NCI-H510A treated with DMSO at 0.1 percent for 48 hours (cell line): ENCODE data around the gene CERS4.
"Not testable (repeated sequence)": the region's sequence is repeated elsewhere in the genome, so short reads cannot be mapped to it uniquely, and the experiment has no call there.

Experiments used
- DNase-seq: peaks from one replicate; lab custom pipeline; 2025; lab: John Stamatoyannopoulos, UW

Gene CERS4

DNA sequence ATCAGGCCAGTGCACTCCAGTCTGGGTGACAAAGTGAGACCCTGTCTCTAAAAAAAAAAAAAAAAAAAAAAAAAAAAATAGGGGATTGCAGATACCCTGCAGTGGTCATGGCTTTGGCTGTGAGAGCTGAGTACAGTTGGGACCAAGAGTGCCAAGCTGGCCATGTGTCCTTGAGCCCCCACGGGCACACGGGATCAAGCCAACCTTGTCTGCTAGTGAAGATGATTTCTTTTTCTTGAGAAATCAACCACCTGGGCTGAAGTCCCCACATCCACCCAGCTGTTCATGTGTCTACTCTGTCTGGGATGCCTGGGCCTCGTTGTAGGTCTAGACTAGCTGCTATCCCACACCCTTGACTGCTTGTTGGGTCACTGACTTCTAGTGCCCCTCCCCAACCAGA lies 34.0 kb downstream of the CERS4 start:
- no peak for DNase-seq

DNA sequence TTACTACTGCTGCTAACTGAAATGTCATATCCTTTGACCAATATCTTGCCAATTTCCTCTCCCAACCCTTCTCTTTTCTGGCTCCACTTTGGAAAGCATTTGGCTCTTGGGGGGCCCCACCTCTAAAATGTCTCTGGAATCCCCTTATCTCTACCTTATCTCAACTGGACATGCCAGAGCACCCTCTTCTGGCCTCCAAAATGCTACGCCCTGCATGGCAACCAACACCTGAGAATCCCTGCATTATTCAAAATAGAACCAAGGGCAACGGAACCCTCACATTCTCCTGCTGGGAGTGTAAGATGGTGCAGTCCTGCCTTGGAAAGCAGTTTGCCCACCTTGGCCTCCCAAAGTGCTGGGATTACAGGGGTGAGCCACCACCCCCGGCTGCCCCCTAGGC lies 35.3 kb downstream of the CERS4 start:
- DNase-seq, result no peak

DNA sequence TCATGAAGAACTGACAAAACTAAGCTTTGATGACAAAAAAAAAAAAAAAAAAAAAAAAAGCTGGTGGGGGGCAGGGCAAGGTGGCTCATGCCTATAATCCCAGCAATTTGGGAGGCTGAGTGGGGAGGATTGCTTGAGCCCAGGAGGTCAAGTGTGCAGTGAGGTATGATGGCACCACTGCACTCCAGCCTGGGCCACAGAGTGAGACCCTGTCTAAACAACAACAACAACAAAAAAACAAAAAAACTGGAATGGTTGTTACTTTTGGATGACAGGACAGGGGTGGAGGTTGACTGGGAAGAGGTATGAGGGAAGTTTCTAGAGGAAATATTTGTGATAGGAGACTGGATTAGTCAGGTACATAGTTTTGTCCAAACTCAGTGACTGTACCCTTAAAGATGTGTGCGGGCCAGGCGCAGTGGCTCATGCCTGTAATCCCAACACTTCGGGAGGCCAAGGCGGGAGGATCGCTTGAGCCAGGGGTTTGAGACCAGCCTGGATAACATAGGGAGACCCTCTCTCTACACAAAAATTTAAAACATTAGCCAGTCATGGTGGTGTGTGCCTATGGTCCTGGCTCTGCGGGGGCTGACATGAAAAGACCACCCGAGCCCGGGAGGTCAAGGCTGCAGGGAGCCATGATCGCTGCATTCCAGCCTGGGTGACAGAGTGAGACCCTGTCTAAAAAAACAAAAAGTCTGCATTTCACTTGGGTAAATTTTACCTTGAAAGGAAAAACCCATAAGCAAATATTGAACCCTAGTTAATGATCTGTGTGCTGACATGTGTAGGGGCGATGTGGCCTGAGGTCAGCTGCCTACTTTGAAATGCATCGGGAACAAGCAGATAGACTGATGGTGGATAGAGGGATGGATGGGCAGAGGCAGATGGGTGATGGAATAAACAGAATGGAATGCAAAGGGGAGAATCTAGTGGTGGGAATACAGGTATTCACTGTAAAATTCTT lies 37.0 kb downstream of the CERS4 start:
- no peak for DNase-seq

DNA sequence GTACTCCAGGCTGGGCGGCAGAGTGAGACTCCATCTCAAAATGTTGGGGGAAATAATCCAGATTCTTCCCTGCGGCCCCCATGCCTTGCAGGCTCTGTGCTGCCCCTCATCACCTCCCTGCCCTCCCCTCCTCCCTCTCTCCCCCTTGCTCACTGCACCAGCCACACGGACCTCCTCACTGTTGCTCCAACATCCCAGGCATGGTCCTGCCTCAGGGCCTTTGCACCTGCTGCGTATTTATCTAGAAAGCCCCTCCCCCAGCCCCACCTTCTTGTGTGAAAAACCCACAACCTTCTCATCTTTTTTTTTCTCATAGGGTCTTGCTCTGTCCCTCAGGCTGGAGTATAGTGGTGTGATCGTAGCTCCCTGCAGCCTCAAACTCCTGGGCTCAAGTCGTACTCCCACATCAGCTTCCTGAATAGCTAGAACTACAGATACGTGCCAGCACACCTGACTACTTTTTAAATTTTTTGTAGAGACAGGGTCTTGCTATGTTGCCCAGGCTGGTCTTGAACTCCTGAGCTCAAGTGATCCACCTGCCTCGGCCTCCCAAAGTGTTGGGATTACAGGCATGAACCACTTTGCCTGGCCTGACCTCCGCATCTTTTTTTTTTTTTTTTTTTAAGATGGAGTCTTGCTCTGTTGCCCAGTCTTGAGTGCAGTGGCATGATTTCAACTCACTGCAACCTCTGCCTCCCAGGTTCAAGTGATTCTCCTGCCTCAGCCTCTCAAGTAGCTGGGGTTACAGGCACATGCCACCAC lies 38.1 kb downstream of the CERS4 start:
- not testable (repeated sequence) for DNase-seq

DNA sequence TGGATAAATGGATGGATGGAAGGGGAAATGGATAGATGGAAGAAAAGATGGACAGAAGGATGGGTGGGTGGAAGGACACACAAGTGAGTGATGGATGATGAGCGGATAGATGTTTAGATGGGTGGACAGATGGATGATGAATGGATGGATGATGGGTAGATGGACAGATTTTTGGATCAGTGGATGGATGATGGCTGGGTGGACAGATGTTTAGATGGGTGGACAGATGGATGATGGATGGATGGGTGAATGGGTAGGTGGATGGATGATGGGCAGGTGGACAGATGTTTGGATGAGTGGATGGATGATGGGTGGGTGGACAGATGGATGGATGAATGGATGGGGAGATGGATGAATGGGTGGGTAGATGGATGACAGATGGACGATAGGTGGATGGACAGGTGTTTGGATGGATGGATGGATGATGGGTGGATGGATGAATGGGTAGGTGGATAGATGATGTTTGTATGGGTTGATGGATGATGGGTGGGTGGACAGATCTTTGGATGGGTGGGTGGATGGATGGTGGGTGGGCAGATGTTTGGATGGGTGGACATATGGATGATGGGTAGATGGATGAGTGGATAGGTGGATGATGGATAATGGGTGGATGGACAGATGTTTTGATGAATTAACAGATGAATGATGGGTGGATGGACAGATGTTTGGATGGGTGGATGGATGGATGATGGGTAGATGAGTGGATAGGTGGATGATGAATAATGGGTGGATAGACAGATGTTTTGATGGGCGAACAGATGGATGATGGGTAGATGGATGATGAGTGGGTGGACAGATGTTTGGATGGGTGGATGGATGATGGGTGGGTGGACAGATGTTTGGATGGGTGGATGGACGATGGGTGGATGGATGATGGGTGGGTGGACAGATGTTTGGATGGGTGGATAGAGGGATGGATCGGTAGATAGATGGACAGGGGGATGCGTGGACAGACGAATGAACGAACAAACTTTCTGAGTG lies 39.5 kb downstream of the CERS4 start:
- no peak for DNase-seq

DNA sequence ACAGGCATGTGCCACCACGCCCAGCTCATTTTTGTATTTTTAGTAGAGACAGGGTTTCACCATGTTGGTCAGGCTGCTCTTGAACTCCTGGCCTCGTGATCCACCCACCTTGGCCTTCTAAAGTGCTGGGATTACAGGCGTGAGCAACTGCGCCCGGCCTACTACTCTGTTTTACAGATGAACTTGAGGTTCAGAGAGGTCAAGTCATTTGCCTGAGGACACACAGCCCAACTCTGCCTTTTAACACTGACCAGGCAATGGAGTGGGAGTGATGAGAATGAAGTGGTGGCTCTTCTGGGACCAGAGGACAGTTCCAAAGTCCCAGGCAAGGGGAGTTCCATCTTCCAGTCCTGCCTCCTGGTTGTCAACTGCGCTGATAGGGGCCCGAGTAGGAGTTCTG lies 41.4 kb downstream of the CERS4 start:
- no peak for DNase-seq

DNA sequence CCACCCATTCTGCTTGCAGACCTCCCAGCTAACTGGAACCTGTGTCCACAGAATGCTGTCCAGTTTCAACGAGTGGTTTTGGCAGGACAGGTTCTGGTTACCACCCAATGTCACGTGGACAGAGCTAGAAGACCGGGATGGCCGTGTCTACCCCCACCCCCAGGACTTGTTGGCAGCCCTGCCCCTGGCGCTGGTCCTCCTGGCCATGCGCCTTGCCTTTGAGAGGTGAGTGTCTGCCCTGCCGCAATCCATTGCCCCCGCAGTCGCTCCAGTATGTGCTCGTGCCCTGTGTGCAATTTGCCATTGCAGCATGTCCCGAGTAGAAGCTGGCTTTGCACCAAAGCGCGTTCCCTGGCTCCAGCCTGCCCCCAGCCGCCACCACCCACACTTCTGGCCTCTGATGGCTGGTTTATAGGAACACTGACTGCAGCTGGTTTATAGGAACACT lies 41.9 kb downstream of the CERS4 start:
- DNase-seq, result no peak

DNA sequence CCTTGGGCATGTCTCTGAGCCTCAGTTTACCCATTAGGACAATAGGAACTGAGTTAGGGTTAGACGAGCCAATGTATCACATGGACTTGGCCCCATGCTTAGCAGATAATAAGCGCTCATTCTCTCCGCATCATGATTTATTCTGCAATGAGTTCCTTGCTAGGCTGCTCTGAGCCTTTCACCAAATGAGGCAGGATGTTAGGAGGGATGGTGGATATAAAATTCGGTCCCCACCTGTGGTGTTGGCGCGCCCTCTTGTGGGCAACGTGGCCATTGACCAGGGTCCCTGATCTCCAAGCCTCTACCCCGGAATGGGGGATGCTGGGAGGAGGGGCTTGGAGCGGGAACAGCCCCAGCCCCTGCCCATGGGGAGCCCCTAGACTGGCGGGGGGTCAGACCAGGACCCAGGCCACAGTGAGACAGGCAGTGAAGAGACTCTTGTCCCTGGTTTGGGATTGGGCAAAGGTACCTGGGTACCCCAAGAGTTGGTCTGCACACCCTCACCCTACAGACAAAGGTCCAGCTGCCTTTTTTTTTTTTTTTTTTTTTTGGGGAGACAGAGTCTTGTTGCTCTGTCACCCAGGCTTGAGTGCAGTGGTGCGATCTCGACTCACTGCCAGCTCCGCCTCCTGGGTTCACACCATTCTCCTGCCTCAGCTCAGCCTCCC lies 43.9 kb downstream of the CERS4 start:
- peak; percentile 78 for DNase-seq

DNA sequence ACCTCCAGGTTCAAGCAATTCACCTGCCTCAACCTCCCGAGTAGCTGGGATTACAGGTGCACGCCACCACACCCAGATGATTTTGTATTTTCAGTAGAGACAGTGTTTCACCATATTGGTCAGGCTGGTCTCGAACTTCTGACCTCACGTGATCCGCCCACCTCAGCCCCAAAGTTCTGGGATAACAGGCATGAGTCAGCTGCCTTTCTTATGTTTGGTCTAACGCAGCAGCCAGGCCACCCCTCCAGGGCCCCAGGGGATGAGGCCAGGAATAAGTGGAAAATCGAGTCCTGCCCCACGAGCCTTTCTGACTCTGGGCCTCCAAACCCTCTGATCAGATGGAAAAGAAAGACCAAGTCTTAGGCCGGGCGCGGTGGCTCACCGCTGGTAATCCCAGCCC lies 44.5 kb downstream of the CERS4 start:
- DNase-seq, result no peak

DNA sequence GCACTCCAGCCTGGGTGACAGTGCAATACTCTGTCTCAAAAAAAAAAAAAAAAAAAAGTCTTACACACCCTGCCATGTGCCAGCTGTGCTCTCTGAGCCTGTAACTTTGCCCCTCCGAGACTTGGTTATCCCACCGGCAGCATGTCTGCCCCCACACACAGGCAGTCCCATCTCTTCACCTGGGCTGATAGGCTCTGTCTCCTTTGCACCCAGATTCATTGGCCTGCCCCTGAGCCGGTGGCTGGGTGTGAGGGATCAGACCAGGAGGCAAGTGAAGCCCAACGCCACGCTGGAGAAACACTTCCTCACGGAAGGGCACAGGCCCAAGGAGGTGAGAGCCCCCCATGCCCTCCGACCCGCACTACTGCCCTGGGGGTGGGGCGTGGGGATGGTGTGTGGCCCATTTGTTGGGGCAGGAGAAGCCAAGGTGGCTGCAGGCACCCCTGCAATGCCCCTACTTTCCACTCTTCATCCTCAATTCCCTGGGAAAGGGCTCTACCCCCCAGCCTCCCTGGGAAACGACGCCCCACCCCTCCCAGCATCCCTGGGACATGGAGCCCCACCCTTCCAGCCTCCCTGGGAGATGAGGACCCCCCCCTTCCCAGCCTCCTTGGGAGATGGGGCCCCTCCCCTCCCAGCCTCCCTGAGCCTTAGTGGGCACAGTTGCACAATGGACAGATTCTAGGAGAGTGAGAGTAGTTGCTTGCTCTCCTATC lies 45.3 kb downstream of the CERS4 start:
- DNase-seq, result no peak

DNA sequence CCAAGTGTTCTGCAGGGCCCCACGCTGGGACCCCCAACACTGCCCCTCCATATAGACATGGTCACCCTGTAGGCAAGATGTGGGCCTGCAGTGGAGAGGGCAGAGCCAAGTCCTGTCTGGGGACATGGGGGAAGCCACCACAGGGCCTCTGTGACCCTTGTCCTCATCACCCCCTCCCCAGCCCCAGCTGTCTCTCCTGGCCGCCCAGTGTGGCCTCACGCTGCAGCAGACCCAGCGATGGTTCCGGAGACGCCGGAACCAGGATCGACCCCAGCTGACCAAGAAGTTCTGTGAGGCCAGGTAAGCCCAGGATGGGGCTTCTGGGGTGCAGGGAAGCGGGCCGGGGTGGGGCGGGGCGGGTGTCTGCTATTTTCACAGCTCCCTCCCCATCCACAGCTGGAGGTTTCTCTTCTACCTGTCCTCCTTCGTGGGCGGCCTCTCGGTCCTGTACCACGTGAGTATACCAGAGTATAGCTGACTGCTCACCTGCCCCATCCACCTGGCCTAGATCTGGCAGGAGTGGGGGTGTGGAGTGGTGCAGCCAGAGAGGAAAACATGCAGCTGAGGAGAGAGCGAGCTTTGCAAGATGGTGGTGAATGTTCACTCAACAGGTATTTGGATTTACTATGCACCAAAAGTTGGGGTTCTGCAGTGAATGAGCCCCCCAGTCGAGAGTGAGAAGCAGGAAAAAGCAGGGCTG lies 46.4 kb downstream of the CERS4 start:
- DNase-seq, result no peak

DNA sequence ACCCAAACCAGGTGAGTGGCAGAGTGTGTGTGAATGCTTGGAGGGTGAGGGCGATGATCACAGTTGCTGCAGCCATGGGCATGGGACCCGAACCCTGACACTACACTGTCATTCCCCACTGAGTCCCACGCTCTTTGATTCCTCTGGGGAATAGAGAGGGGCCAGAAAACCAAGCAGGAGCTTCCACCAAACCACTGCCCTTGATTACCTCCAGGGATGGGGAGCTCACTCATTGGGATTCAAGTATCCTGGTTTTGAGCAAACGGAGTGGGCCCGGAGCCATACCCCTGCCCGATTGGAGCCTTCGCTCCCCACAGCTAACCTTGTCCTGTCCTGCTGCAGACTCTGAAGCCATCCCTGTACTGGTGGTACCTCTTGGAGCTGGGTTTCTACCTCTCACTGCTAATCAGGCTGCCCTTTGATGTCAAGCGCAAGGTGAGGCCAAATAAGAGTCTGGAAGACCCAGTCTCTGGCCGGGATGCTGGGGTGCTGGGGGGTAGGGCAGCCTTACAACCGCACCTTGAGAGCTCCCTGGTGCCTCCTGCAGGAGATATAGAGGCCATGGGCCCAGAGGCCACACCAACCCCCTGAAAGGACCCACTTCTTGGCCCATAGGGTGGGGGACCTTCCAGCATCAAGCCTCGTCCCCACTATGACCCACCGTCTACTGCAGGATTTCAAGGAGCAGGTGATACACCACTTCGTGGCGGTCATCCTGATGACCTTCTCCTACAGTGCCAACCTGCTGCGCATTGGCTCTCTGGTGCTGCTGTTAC lies 47.3 kb downstream of the CERS4 start:
- DNase-seq, result no peak

DNA sequence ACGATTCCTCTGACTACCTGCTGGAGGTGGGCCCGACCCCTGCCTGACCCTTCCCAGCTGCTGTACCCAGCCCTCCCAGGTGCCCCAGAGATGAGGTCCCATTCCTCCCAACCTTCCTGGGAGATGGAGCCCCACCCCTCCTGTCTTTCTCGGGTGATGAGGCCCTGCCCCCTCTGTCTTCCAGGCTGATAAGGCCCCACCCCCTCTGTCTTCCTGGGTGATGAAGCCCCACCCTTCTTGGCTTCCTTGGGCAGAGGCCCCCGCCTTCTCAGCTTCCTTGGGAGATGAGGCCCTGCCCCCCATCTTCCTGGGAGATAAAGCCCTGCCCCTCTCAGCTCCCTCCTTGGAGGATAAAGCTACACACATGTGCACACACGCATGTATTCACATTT lies 47.9 kb downstream of the CERS4 start:
- no peak for DNase-seq

DNA sequence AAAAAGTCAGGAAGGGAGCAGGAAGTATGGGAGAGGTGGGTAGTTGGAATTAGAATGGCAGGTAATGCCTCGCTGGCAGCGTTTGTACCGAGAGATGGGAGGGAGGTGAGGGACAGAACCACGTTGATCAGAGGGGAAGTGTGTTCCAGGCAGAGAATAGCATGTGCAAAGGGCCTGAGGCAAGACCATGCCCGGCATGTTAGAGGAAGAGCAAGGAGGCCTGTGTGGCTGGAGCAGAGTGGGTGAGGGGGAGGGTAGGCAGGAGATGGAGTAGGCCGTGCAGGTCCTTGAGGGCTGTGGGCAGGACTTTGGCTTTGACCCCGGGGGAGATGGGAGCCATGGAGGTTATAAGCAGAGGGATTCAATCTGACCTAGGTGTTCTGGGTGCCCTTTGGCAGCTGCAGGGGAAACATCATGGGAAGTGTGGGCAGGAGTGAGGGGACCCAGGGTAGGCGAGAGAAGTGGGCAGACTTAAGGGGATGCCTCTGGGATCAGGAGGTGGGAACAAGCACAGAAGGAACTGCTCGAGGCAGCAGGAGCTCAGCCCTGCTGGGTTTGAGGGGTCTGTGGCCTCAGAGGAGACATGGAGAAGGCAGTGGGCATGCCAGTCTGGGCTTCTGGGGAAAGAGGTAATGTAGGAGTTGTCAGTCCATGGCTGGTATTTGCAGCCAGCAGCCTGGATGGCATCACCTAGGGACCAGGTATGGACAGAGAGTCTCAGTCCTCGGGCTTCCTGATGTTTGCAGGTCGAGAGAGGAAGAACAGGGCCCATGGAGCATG lies 50.2 kb downstream of the CERS4 start:
- DNase-seq, result no peak

DNA sequence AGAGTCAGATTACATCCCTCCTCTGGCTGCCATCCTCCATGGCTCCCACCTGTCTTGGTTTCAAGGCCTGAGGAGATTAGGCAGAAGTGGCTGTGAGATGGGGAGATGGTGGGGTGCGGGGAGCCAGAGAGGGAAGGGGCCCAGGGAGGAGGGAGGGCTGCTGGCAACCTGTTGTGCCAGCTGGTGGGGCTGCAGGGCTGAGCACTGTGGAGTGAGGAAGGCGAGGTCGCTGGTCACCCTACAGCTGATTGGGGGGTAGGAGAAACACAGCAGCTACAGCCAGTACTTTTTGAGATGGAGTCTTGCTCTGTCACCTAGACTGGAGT lies 50.7 kb downstream of the CERS4 start:
- DNase-seq, result no peak

DNA sequence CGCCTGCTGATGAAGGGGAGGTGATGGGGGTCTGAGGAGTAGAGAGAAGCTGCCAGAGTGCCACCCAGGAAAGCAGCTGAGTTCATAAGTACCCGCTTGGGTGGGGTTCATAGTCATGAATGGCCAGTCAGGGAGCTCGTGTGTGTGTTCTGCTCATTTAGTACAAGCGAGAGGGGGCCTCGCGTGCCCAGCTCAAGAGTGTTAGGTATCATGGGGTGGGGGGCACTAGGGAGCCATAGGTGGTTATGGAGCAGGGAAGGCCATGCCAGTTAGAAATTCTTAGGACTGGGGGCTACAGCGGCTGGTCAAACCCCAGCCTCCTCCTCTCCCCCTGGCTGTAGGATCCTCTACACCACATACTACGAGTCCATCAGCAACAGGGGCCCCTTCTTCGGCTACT lies 52.2 kb downstream of the CERS4 start:
- DNase-seq, result no peak

DNA sequence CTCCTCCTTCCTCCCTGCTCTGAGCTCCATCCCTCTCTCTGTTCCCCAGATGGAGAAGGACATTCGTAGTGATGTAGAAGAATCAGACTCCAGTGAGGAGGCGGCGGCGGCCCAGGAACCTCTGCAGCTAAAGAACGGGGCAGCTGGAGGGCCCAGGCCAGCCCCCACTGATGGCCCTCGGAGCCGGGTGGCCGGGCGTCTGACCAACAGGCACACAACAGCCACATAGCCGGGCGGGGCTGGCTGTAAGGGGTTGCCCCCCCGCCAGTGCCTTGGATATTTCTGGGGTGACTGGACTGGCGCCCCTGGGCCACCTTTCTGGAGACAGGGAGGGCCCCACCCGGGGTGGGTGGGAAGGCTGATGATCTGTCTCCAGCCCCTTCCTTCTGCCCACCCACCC lies 52.7 kb downstream of the CERS4 start:
- DNase-seq, result no peak

DNA sequence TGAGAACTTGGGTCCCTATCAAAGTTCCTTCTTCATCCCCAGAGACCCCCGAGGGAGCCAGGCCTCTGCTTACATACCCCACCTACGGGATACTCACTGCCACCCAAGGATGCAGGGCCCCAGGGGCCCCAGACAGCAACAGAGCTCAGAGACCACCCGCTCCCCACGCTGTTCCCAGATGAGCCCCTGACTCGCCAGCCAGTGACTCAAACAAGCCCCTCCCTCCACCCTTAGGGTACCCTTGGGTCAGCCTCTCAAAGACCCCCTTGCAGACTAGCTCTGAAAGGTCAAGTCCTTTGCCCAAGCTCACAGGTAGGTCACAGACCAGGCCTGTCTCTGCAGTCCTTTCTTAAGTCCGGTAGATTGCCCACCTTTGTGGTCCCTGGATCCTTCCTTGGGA lies 53.3 kb downstream of the CERS4 start:
- DNase-seq, result no peak

DNA sequence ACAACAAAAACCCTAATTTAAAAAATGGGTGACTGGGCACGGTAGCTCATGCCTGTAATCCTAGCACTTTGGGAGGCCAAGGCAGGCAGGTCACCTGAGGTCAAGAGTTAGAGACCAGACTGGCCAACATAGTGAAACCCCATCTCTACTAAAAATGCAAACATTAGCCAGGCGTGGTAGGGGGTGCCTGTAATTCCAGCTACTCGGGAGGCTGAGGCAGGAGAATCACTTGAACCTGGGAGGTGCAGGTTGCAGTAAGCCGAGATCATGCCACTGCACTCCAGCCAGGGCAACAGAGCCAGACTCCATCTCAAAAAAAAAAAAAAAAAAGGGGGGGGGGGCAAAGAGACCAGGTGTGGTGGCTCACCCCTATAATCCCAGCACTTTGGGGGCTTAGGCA lies 55.1 kb downstream of the CERS4 start:
- not testable (repeated sequence) for DNase-seq
